HG03175 (cell line): Measurements from ENCODE around the gene PELI1.

ENCODE experiments used
- ATAC-seq: cut with Tn5 transposase; IDR thresholded peaks from one replicate; pipeline ENCODE4 v1.9.1; 2021; ENCODE audit warnings: mild to moderate bottlenecking, moderate library complexity; ENCODE audit not compliant: unreplicated experiment

PELI1 gene

GRCh38 chr2:64144057-64145013 lies at the start of gene PELI1:
Gene PELI1, minus strand, starts transcription at chr2:64144420. Its CDS starts 36,110 bp downstream, at chr2:64108310.
- peak; percentile 81 for ATAC-seq

GRCh38 chr2:64193491-64193890 lies 49.3 kb upstream of the PELI1 start:
- no peak for ATAC-seq

GRCh38 chr2:64192664-64193105 lies 48.5 kb upstream of the PELI1 start:
- ATAC-seq: no peak

GRCh38 chr2:64192125-64192479 lies 47.9 kb upstream of the PELI1 start:
- no peak for ATAC-seq

- no peak for ATAC-seq
Measured at GRCh38 chr2:64189586-64189985, 45.4 kb upstream of the PELI1 start.

GRCh38 chr2:64189167-64189566 lies 44.9 kb upstream of the PELI1 start:
- no peak for ATAC-seq

- ATAC-seq: no peak
Measured at GRCh38 chr2:64186699-64187605, 42.7 kb upstream of the PELI1 start.

- ATAC-seq: peak; percentile 81
Measured at GRCh38 chr2:64179582-64180321, 35.5 kb upstream of the PELI1 start.

GRCh38 chr2:64177315-64177714 lies 33.1 kb upstream of the PELI1 start:
- ATAC-seq: no peak

GRCh38 chr2:64175419-64176197 lies 31.4 kb upstream of the PELI1 start:
- ATAC-seq: no peak

GRCh38 chr2:64173156-64174135 lies 29.2 kb upstream of the PELI1 start:
- ATAC-seq: no peak

GRCh38 chr2:64168756-64169155 lies 24.5 kb upstream of the PELI1 start:
- ATAC-seq: no peak

- no peak for ATAC-seq
Measured at GRCh38 chr2:64168201-64168600, 24.0 kb upstream of the PELI1 start.

GRCh38 chr2:64166637-64167420 lies 22.6 kb upstream of the PELI1 start:
- ATAC-seq: no peak

GRCh38 chr2:64166212-64166611 lies 22.0 kb upstream of the PELI1 start:
- ATAC-seq: no peak

GRCh38 chr2:64165706-64166105 lies 21.5 kb upstream of the PELI1 start:
- ATAC-seq: no peak

GRCh38 chr2:64164629-64165028 lies 20.4 kb upstream of the PELI1 start:
- ATAC-seq: no peak

- ATAC-seq: no peak
Measured at GRCh38 chr2:64162516-64162915, 18.3 kb upstream of the PELI1 start.
